K562 (cell line): ENCODE data around the gene F12. TPM values are rescaled to one million over a fixed set of nuclear protein-coding genes. Genes with fewer than 3 reads are reported as not detected.

Experiments
- ARID3B ChIP-seq: fragments of 250-450 bp; sonication (Bioruptor Pico); IDR thresholded peaks from 2 replicates; pipeline ENCODE4 v1.4.0; 2020; ENCODE audit warnings: borderline replicate concordance
- BMI1 ChIP-seq: fragments of 150-350 bp; IDR thresholded peaks from 2 replicates; pipeline ENCODE4 v1.6.1; 2014; ENCODE audit warnings: low read length
- CHD4 ChIP-seq: fragments of 200-600 bp; sonication (generic); IDR thresholded peaks from 3 replicates; pipeline ENCODE4 v1.6.1; 2012; ENCODE audit warnings: low read depth, mild to moderate bottlenecking, mixed read lengths, low read length, inconsistent platforms; ENCODE audit not compliant: insufficient read depth, insufficient replicate concordance, poor library complexity, severe bottlenecking
- CLOCK ChIP-seq: fragments of 250-450 bp; sonication (Bioruptor Pico); IDR thresholded peaks from 2 replicates; pipeline ENCODE4 v1.4.0; 2020; ENCODE audit warnings: mild to moderate bottlenecking, moderate library complexity, borderline replicate concordance
- DLX4 ChIP-seq: fragments of 250-450 bp; sonication (Bioruptor Pico); IDR thresholded peaks from 2 replicates; pipeline ENCODE4 v1.6.1; 2021; ENCODE audit warnings: mild to moderate bottlenecking
- HDGF ChIP-seq: fragments of 450-650 bp; IDR thresholded peaks from 2 replicates; pipeline ENCODE4 v1.6.1; 2016
- HMG20B ChIP-seq: fragments of 250-450 bp; sonication (Bioruptor Pico); IDR thresholded peaks from 2 replicates; pipeline ENCODE4 v1.5.0; 2021; ENCODE audit warnings: mild to moderate bottlenecking
- MCM2 ChIP-seq: fragments of 450-650 bp; IDR thresholded peaks from 2 replicates; pipeline ENCODE4 v1.6.1; 2017; ENCODE audit warnings: low read depth, mild to moderate bottlenecking
- MLX ChIP-seq, 2 experiments: fragments of 450-650 bp in 1 of 2; sonication (generic) in 1 of 2; formaldehyde crosslinking; conservative IDR thresholded peaks; 2 replicates each; pipeline versions ENCODE4 v1.4.0 to v1.8.1; 2020 to 2022; ENCODE audit warnings: mild to moderate bottlenecking in 1 of 2, missing genetic modification reagents in 1 of 2
- MXD1 ChIP-seq: fragments of 250-450 bp; sonication (Bioruptor Pico); IDR thresholded peaks from 2 replicates; pipeline ENCODE4 v1.8.0; 2021; ENCODE audit warnings: borderline replicate concordance, mild to moderate bottlenecking, moderate library complexity; ENCODE audit not compliant: poor library complexity, severe bottlenecking
- MXI1 ChIP-seq: IDR thresholded peaks from 2 replicates; pipeline ENCODE4 v1.6.1; 2011; ENCODE audit warnings: low read depth, mild to moderate bottlenecking, improper control_type of control experiment, low read length
- MYC ChIP-seq, 2 experiments: fragments of 250-450 bp in 1 of 2; sonication (Bioruptor Pico) in 1 of 2; IDR thresholded peaks; 2 replicates each; pipeline versions ENCODE4 v1.5.1 to v1.6.1; 2012 to 2021; ENCODE audit warnings: low read depth in 2 of 2, borderline replicate concordance in 1 of 2, improper control_type of control experiment in 1 of 2, low read length in 1 of 2, mild to moderate bottlenecking in 1 of 2, moderate library complexity in 1 of 2
- RHOXF2B ChIP-seq: fragments of 250-450 bp; sonication (Bioruptor Pico); conservative IDR thresholded peaks from 2 replicates; pipeline ENCODE4 v1.5.1; 2021
- SIN3B ChIP-seq: fragments of 450-650 bp; IDR thresholded peaks from 2 replicates; pipeline ENCODE4 v1.6.1; 2017; ENCODE audit warnings: low read depth, mild to moderate bottlenecking, moderate library complexity
- SMARCB1 ChIP-seq: IDR thresholded peaks from 2 replicates; pipeline ENCODE4 v1.6.1; 2011; ENCODE audit warnings: improper control_type of control experiment, low read depth; ENCODE audit not compliant: insufficient read length
- SUPT5H ChIP-seq: fragments of 450-650 bp; IDR thresholded peaks from 2 replicates; pipeline ENCODE4 v1.6.1; 2016
- TCF15 ChIP-seq: fragments of 250-450 bp; sonication (Bioruptor Pico); IDR thresholded peaks from 2 replicates; pipeline ENCODE4 v1.8.0; 2022; ENCODE audit warnings: moderate library complexity, mild to moderate bottlenecking, inconsistent platforms
- ZC3H11A ChIP-seq: IDR thresholded peaks from 2 replicates; pipeline ENCODE4 v1.6.1; 2012; ENCODE audit warnings: low read depth, low read length, improper control_type of control experiment
- ZNF445 ChIP-seq: fragments of 250-450 bp; sonication (Bioruptor Pico); IDR thresholded peaks from 2 replicates; pipeline ENCODE4 v1.4.0; 2020; ENCODE audit warnings: low read depth, mild to moderate bottlenecking, moderate library complexity
- polyA plus RNA-seq, 8 experiments: library from polyadenylated mRNA; depleted of rRNA in 4 of 8; stranded (reverse) in 5 of 8; unstranded in 3 of 8; fragments of >200 nt; fragmentation: Nextera tagmentation in 2 of 8; fragmentation: Illumina TruSeq in 1 of 8; extraction: Ambion mirVana in 2 of 8; extraction: Trizol in 1 of 8; gene quantifications; 2 replicates each; pipeline versions ENCODE4 v1.2.1 to v1.2.3, GENCODE V29; 2011 to 2014; ENCODE audit warnings: inconsistent platforms in 1 of 8, missing spikeins in 1 of 8
- total RNA-seq, 7 experiments: library from RNA; depleted of rRNA in 6 of 7; stranded (reverse); fragments of >200 nt in 6 of 7; fragmentation: Illumina TruSeq in 2 of 7; extraction: Trizol in 2 of 7; gene quantifications; 2 replicates each; pipeline versions ENCODE4 v1.2.1 to v1.2.3, GENCODE V29; 2011 to 2021; ENCODE audit warnings: low replicate concordance in 1 of 7

F12 gene
- total and polyA plus RNA-seq, 9 of the 15 experiments (the other 6 are each of a cell fraction or from before 2014, with no cell fraction given) = 0.59 to 18.3 (median 3.6) TPM

GRCh38 chr5:177370488-177371119 is 38.8 kb downstream of the F12 start (continued):
- TF ChIP-seq TCF15 (CRISPR knock-in tag) = no peak
- no peak for TF ChIP-seq SUPT5H
- no peak for TF ChIP-seq RHOXF2B (CRISPR knock-in tag)
- no peak for TF ChIP-seq BMI1
- peak; percentile 57; the same call in 1 of the 2 replicates for TF ChIP-seq MXI1
- no peak for TF ChIP-seq MXD1 (CRISPR knock-in tag)
- TF ChIP-seq CLOCK (CRISPR knock-in tag) = no peak
- TF ChIP-seq ARID3B (CRISPR knock-in tag) = no peak
- TF ChIP-seq DLX4 (CRISPR knock-in tag) = no peak
- no peak for TF ChIP-seq MLX (CRISPR knock-in tag; conservative IDR thresholded peaks at IDR 0.05)
- TF ChIP-seq HMG20B (CRISPR knock-in tag) = no peak
- TF ChIP-seq MCM2 = no peak
- no peak for TF ChIP-seq SMARCB1
- no peak for TF ChIP-seq ZNF445 (CRISPR knock-in tag)
- TF ChIP-seq ZC3H11A = no peak
- no peak for TF ChIP-seq SIN3B
- TF ChIP-seq HDGF = no peak
- peak; percentile 98 for TF ChIP-seq MYC (IDR thresholded peaks at IDR 0.05; ENCODE audit: low read depth, low read length)
- TF ChIP-seq MYC (CRISPR knock-in tag; IDR thresholded peaks at IDR 0.05; ENCODE audit: borderline replicate concordance, low read depth) = no peak
- TF ChIP-seq CHD4 = no peak
